ENCODE results near the gene CXCR6.

Gene CXCR6

GRCh38 chr3:45951946-45952345, 8.7 kb downstream of the CXCR6 start:
- Histone ChIP-seq H3K4me2 (ENCODE audit: low read length) (no peak overlapping the region), H3K9ac (ENCODE audit: low read depth, low read length) (no peak overlapping the region), H3K27me3 (ENCODE audit: control insufficient read depth, insufficient read depth, low read length) (no peaks in the 10 kb centered on the region), H3K9me3 (replicated peaks; ENCODE audit: low read length) (no peaks in the 10 kb centered on the region), H3K4me1 (ENCODE audit: control insufficient read depth, insufficient read depth, low read length) (peaks cover 16% of the 10 kb centered on the region), H3K4me3 (ENCODE audit: low read length) (no peak overlapping the region), H3K36me3 (ENCODE audit: insufficient read depth, low read length) (peaks cover 43% of the 10 kb centered on the region)

- Histone ChIP-seq H3K4me3 (ENCODE audit: low read length) (no peak overlapping the region), H3K4me2 (ENCODE audit: low read length) (no peak overlapping the region), H3K4me1 (ENCODE audit: control insufficient read depth, insufficient read depth, low read length) (peaks cover 16% of the 10 kb centered on the region), H3K27me3 (ENCODE audit: control insufficient read depth, insufficient read depth, low read length) (no peaks in the 10 kb centered on the region), H3K36me3 (ENCODE audit: insufficient read depth, low read length) (peaks cover 43% of the 10 kb centered on the region), H3K9ac (ENCODE audit: low read depth, low read length) (no peak overlapping the region), H3K9me3 (replicated peaks; ENCODE audit: low read length) (no peaks in the 10 kb centered on the region)
Measured at GRCh38 chr3:45952456-45952855, 9.2 kb downstream of the CXCR6 start.

DNA sequence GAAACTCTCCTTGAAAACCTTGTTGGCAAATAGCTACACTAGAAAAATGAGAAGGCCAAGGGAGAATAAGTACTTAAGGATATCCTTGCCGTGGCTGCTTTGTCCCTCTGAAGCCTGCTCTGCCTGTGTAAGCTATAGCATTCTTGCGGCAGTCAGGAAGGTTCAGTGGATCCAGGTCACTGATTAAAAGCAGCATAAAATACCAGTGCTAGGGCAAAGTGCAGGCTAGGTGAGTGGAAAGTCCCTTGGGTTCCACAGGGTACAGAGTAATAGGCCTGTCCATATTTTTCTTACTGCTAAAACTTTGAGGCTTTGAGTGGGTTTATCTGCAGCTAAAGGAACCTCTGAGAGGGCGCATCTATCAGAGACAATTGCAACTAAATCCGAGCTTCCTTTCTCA, 10.3 kb downstream of the CXCR6 start:
- peaks cover 50% of the 10 kb centered on the region for H3K36me3 ChIP-seq (ENCODE audit: insufficient read depth, low read length)
- no peaks in the 10 kb centered on the region for H3K27me3 ChIP-seq (ENCODE audit: control insufficient read depth, insufficient read depth, low read length)
- no peak overlapping the region for H3K9ac ChIP-seq (ENCODE audit: low read depth, low read length)
- H3K4me3 ChIP-seq (ENCODE audit: low read length): no peak overlapping the region
- peaks cover 8% of the 10 kb centered on the region for H3K4me1 ChIP-seq (ENCODE audit: control insufficient read depth, insufficient read depth, low read length)
- no peaks in the 10 kb centered on the region for H3K9me3 ChIP-seq (replicated peaks; ENCODE audit: low read length)
- no peak overlapping the region for H3K4me2 ChIP-seq (ENCODE audit: low read length)

DNA sequence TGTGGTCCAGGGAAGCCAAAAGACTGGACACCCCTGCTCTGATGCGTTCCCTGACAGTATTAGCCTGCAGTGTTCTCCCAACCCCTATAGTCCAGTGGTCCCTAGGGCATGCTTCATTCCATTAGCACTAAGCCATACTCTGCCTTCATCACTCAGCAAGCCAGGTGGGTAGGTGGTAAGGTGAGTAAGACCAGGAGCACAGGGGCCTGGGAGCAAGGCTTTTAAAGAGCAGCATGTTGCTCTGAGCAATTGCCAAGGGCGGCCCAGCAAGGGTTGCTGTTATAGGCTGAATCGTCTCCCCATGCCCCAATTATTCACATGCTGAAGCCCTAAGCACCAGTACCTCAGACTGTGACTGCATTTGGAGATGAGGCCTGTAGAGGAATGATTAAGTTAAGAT, 11.0 kb downstream of the CXCR6 start:
- no peaks in the 10 kb centered on the region for H3K9me3 ChIP-seq (replicated peaks; ENCODE audit: low read length)
- H3K36me3 ChIP-seq (ENCODE audit: insufficient read depth, low read length): peaks cover 51% of the 10 kb centered on the region
- H3K9ac ChIP-seq (ENCODE audit: low read depth, low read length): no peak overlapping the region
- no peaks in the 10 kb centered on the region for H3K27me3 ChIP-seq (ENCODE audit: control insufficient read depth, insufficient read depth, low read length)
- H3K4me2 ChIP-seq (ENCODE audit: low read length): no peak overlapping the region
- peaks cover under 1% of the 10 kb centered on the region for H3K4me1 ChIP-seq (ENCODE audit: control insufficient read depth, insufficient read depth, low read length)
- no peak overlapping the region for H3K4me3 ChIP-seq (ENCODE audit: low read length)

GRCh38 chr3:45955017-45955647, 11.9 kb downstream of the CXCR6 start:
- H3K4me3 ChIP-seq (ENCODE audit: low read length): no peak overlapping the region
- H3K27me3 ChIP-seq (ENCODE audit: control insufficient read depth, insufficient read depth, low read length): no peaks in the 10 kb centered on the region
- no peak overlapping the region for H3K4me2 ChIP-seq (ENCODE audit: low read length)
- no peaks in the 10 kb centered on the region for H3K4me1 ChIP-seq (ENCODE audit: control insufficient read depth, insufficient read depth, low read length)
- H3K9me3 ChIP-seq (replicated peaks; ENCODE audit: low read length): no peaks in the 10 kb centered on the region
- H3K9ac ChIP-seq (ENCODE audit: low read depth, low read length): no peak overlapping the region
- peaks cover 51% of the 10 kb centered on the region for H3K36me3 ChIP-seq (ENCODE audit: insufficient read depth, low read length)

- Histone ChIP-seq H3K4me3 (ENCODE audit: low read length) (no peak overlapping the region), H3K9me3 (replicated peaks; ENCODE audit: low read length) (no peaks in the 10 kb centered on the region), H3K27me3 (ENCODE audit: control insufficient read depth, insufficient read depth, low read length) (no peaks in the 10 kb centered on the region), H3K4me1 (ENCODE audit: control insufficient read depth, insufficient read depth, low read length) (no peaks in the 10 kb centered on the region), H3K36me3 (ENCODE audit: insufficient read depth, low read length) (peaks cover 52% of the 10 kb centered on the region), H3K9ac (ENCODE audit: low read depth, low read length) (no peak overlapping the region), H3K4me2 (ENCODE audit: low read length) (no peak overlapping the region)
Measured at GRCh38 chr3:45955706-45956105, 12.4 kb downstream of the CXCR6 start.

- Histone ChIP-seq H3K9ac (ENCODE audit: low read depth, low read length) (no peak overlapping the region), H3K4me2 (ENCODE audit: low read length) (no peak overlapping the region), H3K9me3 (replicated peaks; ENCODE audit: low read length) (no peaks in the 10 kb centered on the region), H3K4me3 (ENCODE audit: low read length) (no peak overlapping the region), H3K36me3 (ENCODE audit: insufficient read depth, low read length) (peaks cover 49% of the 10 kb centered on the region), H3K4me1 (ENCODE audit: control insufficient read depth, insufficient read depth, low read length) (no peaks in the 10 kb centered on the region), H3K27me3 (ENCODE audit: control insufficient read depth, insufficient read depth, low read length) (no peaks in the 10 kb centered on the region)
Measured at GRCh38 chr3:45957586-45957985, 14.3 kb downstream of the CXCR6 start.

DNA sequence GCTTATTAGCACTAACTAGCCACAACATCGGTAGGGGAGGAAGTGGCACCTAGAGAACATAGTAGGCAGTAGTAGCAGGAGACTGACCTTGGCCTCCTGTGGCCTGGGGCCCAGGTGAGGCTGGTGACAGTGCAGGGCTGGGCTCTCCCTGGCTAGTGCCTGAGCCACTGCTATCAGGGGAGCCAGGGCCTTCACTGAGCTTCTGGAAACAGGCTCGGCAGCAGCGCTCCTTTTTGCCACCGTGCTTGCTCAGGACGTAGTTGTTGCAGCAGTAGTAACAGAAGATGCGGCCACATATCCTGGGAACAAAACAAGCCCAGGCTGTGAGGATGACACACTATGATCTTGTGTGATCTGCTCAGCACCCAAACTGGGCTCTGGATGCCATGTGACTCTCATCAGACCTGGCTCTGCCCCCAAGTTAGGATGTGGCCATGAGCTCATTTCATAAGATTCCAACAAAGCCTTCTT, 15.1 kb downstream of the CXCR6 start:
- Histone ChIP-seq H3K9me3 (replicated peaks; ENCODE audit: low read length) (no peaks in the 10 kb centered on the region), H3K4me1 (ENCODE audit: control insufficient read depth, insufficient read depth, low read length) (no peaks in the 10 kb centered on the region), H3K9ac (ENCODE audit: low read depth, low read length) (no peak overlapping the region), H3K36me3 (ENCODE audit: insufficient read depth, low read length) (peaks cover 44% of the 10 kb centered on the region), H3K4me2 (ENCODE audit: low read length) (no peak overlapping the region), H3K4me3 (ENCODE audit: low read length) (no peak overlapping the region), H3K27me3 (ENCODE audit: control insufficient read depth, insufficient read depth, low read length) (no peaks in the 10 kb centered on the region)

DNA sequence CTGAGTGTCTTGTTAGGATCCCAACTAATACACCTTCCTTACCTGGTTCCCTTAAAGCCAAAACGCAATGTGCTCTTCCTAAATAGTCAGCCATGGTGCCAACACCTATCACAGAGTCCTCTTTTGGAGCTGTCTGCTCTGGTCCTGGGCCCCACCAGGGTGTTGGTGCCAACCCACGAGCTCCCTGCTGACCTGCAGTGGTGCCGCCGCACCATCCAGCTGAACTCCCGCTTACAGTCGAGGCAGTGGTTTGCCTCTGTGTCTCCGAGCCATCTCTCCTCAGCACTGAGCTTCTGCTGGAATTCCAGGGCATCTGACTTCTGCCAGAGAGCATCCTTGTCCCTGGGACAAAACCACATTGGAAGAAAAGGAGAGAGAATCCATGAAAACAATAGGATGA, 15.9 kb downstream of the CXCR6 start:
- Histone ChIP-seq H3K4me1 (ENCODE audit: control insufficient read depth, insufficient read depth, low read length) (no peaks in the 10 kb centered on the region), H3K36me3 (ENCODE audit: insufficient read depth, low read length) (peaks cover 36% of the 10 kb centered on the region), H3K9ac (ENCODE audit: low read depth, low read length) (no peak overlapping the region), H3K4me2 (ENCODE audit: low read length) (no peak overlapping the region), H3K9me3 (replicated peaks; ENCODE audit: low read length) (no peaks in the 10 kb centered on the region), H3K4me3 (ENCODE audit: low read length) (no peak overlapping the region), H3K27me3 (ENCODE audit: control insufficient read depth, insufficient read depth, low read length) (no peaks in the 10 kb centered on the region)

GRCh38 chr3:45960289-45960688, 17.0 kb downstream of the CXCR6 start:
- Histone ChIP-seq H3K9me3 (replicated peaks; ENCODE audit: low read length) (no peaks in the 10 kb centered on the region), H3K4me2 (ENCODE audit: low read length) (no peak overlapping the region), H3K9ac (ENCODE audit: low read depth, low read length) (no peak overlapping the region), H3K4me1 (ENCODE audit: control insufficient read depth, insufficient read depth, low read length) (no peaks in the 10 kb centered on the region), H3K27me3 (ENCODE audit: control insufficient read depth, insufficient read depth, low read length) (no peaks in the 10 kb centered on the region), H3K4me3 (ENCODE audit: low read length) (no peak overlapping the region), H3K36me3 (ENCODE audit: insufficient read depth, low read length) (peaks cover 32% of the 10 kb centered on the region)

DNA sequence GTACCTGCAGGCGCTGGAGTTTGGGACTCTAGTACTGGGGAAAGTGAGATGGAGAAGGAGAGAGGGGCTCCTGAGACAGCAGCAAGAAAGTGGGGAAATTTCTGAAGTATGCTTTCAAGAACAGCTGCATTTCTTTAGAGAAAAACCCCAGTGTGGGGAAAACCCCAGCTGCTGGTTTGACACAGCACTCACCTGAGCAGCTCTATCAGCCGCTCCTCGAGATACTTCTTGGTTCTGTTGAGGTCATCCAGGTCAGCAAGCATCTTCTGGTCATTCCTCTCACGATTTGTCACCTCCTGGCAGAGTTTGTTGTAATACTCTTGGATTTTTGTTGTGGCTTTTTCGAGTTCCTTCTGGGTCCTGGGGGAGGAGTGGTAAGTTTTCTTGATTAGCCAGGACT, 18.8 kb downstream of the CXCR6 start:
- H3K36me3 ChIP-seq (ENCODE audit: insufficient read depth, low read length): peaks cover 43% of the 10 kb centered on the region
- H3K9ac ChIP-seq (ENCODE audit: low read depth, low read length): no peak overlapping the region
- H3K4me1 ChIP-seq (ENCODE audit: control insufficient read depth, insufficient read depth, low read length): no peaks in the 10 kb centered on the region
- H3K4me2 ChIP-seq (ENCODE audit: low read length): no peak overlapping the region
- H3K4me3 ChIP-seq (ENCODE audit: low read length): no peak overlapping the region
- no peaks in the 10 kb centered on the region for H3K9me3 ChIP-seq (replicated peaks; ENCODE audit: low read length)
- no peaks in the 10 kb centered on the region for H3K27me3 ChIP-seq (ENCODE audit: control insufficient read depth, insufficient read depth, low read length)

- no peak overlapping the region for H3K9ac ChIP-seq (ENCODE audit: low read depth, low read length)
- H3K36me3 ChIP-seq (ENCODE audit: insufficient read depth, low read length): peaks cover 45% of the 10 kb centered on the region
- no peak overlapping the region for H3K4me3 ChIP-seq (ENCODE audit: low read length)
- no peak overlapping the region for H3K4me2 ChIP-seq (ENCODE audit: low read length)
- peaks cover 8% of the 10 kb centered on the region for H3K4me1 ChIP-seq (ENCODE audit: control insufficient read depth, insufficient read depth, low read length)
- H3K27me3 ChIP-seq (ENCODE audit: control insufficient read depth, insufficient read depth, low read length): no peaks in the 10 kb centered on the region
- H3K9me3 ChIP-seq (replicated peaks; ENCODE audit: low read length): no peaks in the 10 kb centered on the region
Measured at GRCh38 chr3:45964139-45964538, 20.9 kb downstream of the CXCR6 start.
